Cardiac muscle cell (in vitro differentiated cells and primary cell): ENCODE data around the gene MEGF6. TPM values are rescaled to one million over a fixed set of nuclear protein-coding genes. Genes with fewer than 3 reads are reported as not detected.

Source experiments
- DNase-seq, 2 donors: peaks; one replicate each; pipeline versions ENCODE4 v3.0.0 to v3.0.0-alpha.2; 2010 to 2017; ENCODE audit warnings: low read depth in 1 of 2, low spot score in 1 of 2
- H3K27ac ChIP-seq: fragments of 200-600 bp; sonication (generic); 2 replicates; pipeline ENCODE4 v1.5.1; 2016
- H3K27me3 ChIP-seq: fragments of 200-600 bp; sonication (generic); 2 replicates; pipeline ENCODE4 v1.6.0; 2016; ENCODE audit warnings: control low read depth
- H3K36me3 ChIP-seq: fragments of 200-600 bp; sonication (generic); 2 replicates; pipeline ENCODE4 v1.5.1; 2016; ENCODE audit warnings: control low read depth
- H3K4me1 ChIP-seq: fragments of 200-600 bp; sonication (generic); 2 replicates; pipeline ENCODE4 v1.8.1; 2017; ENCODE audit warnings: low read depth, mild to moderate bottlenecking, mixed run types
- H3K4me3 ChIP-seq: fragments of 200-600 bp; sonication (generic); 2 replicates; pipeline ENCODE4 v1.5.1; 2016; ENCODE audit warnings: mild to moderate bottlenecking
- H3K9me3 ChIP-seq: fragments of 200-600 bp; sonication (generic); 2 replicates; pipeline ENCODE4 v1.5.1; 2017; ENCODE audit warnings: low read depth, mild to moderate bottlenecking, control low read depth
- polyA plus RNA-seq: library from polyadenylated mRNA; unstranded; fragments of >200 nt; fragmentation: Nextera tagmentation; extraction: Ambion mirVana; gene quantifications from 2 replicates; pipeline ENCODE4 v1.2.1, GENCODE V29; 2016
- total RNA-seq: library from RNA; depleted of rRNA; stranded (reverse); fragments of >200 nt; gene quantifications from 2 replicates; pipeline ENCODE4 v1.2.3, GENCODE V29; 2016
- TF ChIP-seq, protein P1 (sequence below): IDR thresholded peaks from 2 replicates; pipeline ENCODE4 v1.5.1; 2012; ENCODE audit warnings: low read depth, mild to moderate bottlenecking, low read length

Gene MEGF6
- total and polyA plus RNA-seq, 2 experiments from 2014 or later, result 11.1 to 31.7 TPM

DNA sequence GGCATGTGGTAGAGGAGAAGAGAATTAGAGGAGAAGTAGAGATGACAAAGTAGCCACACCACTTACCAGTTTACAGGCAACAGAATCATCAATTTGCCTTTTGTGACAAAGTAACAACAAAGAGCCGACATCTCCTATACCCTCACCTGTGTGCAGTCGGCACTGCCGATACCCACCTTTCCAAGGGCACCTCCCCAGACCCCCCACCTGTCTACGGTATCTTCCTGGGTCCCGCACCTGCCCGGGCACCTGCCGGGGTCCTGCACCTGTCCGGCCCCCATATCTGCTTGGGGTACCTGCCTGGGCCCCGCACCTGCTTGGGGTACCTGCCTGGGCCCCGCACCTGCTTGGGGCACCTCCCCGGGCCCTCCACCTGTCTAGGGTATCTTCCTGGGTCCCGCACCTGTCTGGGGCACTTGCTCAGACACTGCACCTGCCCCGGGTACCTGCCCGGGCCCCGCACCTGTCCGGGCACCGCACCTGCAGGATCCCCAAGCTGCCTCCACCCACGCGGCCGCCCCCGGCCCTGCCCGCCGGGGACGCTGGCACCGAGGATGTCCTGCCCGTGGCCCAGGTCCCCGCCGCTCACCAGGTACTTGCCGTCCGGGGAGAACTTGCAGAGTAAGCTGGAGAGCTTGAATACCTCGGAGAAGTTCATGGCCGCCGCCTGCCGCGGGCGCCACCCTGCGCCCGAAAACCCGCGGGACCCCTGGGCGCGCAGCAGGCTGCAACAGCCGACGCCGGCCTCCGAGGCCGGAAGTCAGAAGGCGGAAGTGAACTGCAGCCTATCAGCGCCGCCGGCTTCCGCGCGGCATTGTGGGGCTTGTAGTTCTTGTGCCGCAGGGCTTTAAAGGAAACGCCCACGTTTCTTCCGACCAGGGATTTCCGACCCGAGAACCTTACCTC lies 38.3 kb upstream of the MEGF6 start, which contains the start of gene WRAP73:
Gene WRAP73 (minus strand): TSS at position 762 of the 906 bp plus-strand sequence. CDS start 104 bp downstream, at position 658.
- H3K4me3 ChIP-seq, result peak within 1 kb of the TSS; percentile 76
- DNase-seq, result peak; percentile 92 to 95
- no peaks in the 10 kb centered on the region for H3K4me1 ChIP-seq
- TF ChIP-seq, protein P1, sequence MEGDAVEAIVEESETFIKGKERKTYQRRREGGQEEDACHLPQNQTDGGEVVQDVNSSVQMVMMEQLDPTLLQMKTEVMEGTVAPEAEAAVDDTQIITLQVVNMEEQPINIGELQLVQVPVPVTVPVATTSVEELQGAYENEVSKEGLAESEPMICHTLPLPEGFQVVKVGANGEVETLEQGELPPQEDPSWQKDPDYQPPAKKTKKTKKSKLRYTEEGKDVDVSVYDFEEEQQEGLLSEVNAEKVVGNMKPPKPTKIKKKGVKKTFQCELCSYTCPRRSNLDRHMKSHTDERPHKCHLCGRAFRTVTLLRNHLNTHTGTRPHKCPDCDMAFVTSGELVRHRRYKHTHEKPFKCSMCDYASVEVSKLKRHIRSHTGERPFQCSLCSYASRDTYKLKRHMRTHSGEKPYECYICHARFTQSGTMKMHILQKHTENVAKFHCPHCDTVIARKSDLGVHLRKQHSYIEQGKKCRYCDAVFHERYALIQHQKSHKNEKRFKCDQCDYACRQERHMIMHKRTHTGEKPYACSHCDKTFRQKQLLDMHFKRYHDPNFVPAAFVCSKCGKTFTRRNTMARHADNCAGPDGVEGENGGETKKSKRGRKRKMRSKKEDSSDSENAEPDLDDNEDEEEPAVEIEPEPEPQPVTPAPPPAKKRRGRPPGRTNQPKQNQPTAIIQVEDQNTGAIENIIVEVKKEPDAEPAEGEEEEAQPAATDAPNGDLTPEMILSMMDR, result peak; percentile 28
- peaks cover 46% of the 10 kb centered on the region for H3K27me3 ChIP-seq
- H3K27ac ChIP-seq, result no peak within 1 kb of the TSS
- peaks cover 5% of the 10 kb centered on the region for H3K36me3 ChIP-seq
- H3K9me3 ChIP-seq, result no peaks in the 10 kb centered on the region

DNA sequence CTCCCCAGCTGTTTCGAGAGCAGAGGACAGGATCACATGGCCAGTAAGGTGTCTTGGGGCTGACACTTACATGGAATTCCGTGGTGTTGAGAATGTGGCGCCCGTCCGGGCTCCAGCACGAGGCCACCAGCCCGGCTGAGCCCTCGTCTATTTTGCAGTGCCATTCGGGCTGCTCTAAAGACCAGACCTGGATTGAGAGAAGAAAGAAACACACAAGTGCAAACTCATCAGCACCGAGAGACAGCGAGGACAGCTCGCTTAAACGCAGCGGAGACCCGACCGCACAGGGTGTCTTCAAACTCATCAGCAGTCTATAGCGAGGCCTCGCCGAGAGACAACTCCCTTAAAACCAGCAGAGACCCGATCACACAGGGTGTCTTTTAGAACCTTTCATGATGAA lies 35.3 kb upstream of the MEGF6 start:
- Histone ChIP-seq H3K9me3 (no peaks in the 10 kb centered on the region), H3K36me3 (peaks cover 5% of the 10 kb centered on the region), H3K27me3 (peaks cover 16% of the 10 kb centered on the region), H3K4me1 (no peaks in the 10 kb centered on the region), H3K27ac (no peak overlapping the region), H3K4me3 (no peak overlapping the region)
- no peak for DNase-seq
- TF ChIP-seq, protein P1, result no peak

DNA sequence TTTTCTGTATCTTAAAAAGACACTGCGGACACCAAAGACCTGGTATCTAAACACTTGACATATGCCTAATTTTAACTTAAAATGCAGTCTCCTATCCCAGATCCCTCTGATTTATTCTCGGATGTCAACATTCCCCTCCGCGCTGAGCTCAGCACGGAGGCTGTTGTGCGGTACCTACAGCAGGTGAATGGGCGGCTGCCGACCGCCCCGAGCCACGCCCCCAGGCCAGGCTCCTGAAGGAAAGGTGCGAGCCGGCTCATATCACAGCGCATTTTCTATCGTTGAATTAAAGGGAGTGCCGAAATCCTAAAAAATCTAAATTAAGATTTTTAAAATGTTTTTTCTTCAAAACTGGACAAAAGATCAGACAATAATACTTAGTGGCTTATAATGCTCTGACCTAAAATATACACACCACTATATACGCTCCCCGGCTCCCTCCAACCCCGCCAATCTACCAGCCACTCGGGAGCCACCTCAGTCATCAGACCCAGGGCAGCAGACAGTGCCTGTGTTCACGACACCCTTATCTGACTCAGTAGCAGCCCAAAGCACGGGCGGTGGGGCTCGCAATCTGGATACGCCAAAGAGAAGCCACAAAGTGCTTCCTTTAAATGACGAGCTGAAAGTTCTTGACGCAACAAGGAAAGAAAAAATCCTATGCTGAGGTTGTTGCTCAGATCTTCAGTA lies 34.5 kb upstream of the MEGF6 start:
- no peak overlapping the region for H3K27ac ChIP-seq
- no peaks in the 10 kb centered on the region for H3K9me3 ChIP-seq
- H3K4me1 ChIP-seq, result no peaks in the 10 kb centered on the region
- H3K27me3 ChIP-seq, result peaks cover 8% of the 10 kb centered on the region
- no peak overlapping the region for H3K4me3 ChIP-seq
- DNase-seq, result no peak
- H3K36me3 ChIP-seq, result peaks cover 5% of the 10 kb centered on the region
- TF ChIP-seq, protein P1, result no peak

GRCh38 chr1:3645247-3645646 lies 33.9 kb upstream of the MEGF6 start:
- Histone ChIP-seq H3K27ac (no peak overlapping the region), H3K27me3 (peaks cover 3% of the 10 kb centered on the region), H3K9me3 (no peaks in the 10 kb centered on the region), H3K4me3 (no peak overlapping the region), H3K4me1 (no peaks in the 10 kb centered on the region), H3K36me3 (peaks cover 5% of the 10 kb centered on the region)
- TF ChIP-seq, protein P1, result no peak
- DNase-seq, result no peak

DNA sequence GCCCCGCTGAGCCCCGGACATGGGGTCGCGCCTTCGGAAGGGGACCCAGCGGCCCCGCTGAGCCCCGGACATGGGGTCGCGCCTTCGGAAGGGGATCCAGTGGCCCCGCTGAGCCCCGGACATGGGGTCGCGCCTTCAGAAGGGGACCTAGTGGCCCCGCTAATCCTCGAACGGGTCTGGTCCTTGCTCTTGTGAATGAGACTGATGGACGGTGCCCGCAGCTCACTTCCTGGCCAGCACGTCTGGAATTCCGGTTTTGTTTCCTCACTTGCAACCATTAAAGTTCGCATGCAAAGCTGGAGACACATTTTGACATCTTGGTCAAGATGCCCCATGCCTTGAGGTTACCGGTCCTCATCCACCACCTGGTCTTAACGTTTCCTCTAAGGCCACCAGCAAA lies 33.0 kb upstream of the MEGF6 start:
- H3K36me3 ChIP-seq, result peaks cover 5% of the 10 kb centered on the region
- TF ChIP-seq, protein P1, result no peak
- H3K4me1 ChIP-seq, result no peaks in the 10 kb centered on the region
- H3K27me3 ChIP-seq, result no peaks in the 10 kb centered on the region
- no peak overlapping the region for H3K27ac ChIP-seq
- H3K4me3 ChIP-seq, result no peak overlapping the region
- no peak for DNase-seq
- no peaks in the 10 kb centered on the region for H3K9me3 ChIP-seq
